ENCODE data around the gene TP73. TPM values are rescaled to one million over a fixed set of nuclear protein-coding genes. Genes with fewer than 3 reads are reported as not detected.
A peak's percentile ranks its signal among the peaks of the same experiment; 100 is the strongest.

TP73 gene
- total RNA-seq, 1 experiment from 2014 or later, result 0.54 TPM

GRCh38 chr1:3662080-3662671 lies 9.9 kb downstream of the TP73 start:
- Mint-ChIP-seq H3K27me3 (ENCODE audit: unreplicated experiment) (peaks cover 27% of the 10 kb centered on the region), H3K4me3 (ENCODE audit: low read depth, unreplicated experiment) (no peak overlapping the region), H3K27ac (ENCODE audit: unreplicated experiment) (no peak overlapping the region), H3K36me3 (ENCODE audit: insufficient read depth, unreplicated experiment) (no peaks in the 10 kb centered on the region), H3K4me1 (ENCODE audit: low read depth, unreplicated experiment) (no peaks in the 10 kb centered on the region), H3K9me3 (ENCODE audit: low read depth, unreplicated experiment) (no peaks in the 10 kb centered on the region)
- TF ChIP-seq, protein P1, sequence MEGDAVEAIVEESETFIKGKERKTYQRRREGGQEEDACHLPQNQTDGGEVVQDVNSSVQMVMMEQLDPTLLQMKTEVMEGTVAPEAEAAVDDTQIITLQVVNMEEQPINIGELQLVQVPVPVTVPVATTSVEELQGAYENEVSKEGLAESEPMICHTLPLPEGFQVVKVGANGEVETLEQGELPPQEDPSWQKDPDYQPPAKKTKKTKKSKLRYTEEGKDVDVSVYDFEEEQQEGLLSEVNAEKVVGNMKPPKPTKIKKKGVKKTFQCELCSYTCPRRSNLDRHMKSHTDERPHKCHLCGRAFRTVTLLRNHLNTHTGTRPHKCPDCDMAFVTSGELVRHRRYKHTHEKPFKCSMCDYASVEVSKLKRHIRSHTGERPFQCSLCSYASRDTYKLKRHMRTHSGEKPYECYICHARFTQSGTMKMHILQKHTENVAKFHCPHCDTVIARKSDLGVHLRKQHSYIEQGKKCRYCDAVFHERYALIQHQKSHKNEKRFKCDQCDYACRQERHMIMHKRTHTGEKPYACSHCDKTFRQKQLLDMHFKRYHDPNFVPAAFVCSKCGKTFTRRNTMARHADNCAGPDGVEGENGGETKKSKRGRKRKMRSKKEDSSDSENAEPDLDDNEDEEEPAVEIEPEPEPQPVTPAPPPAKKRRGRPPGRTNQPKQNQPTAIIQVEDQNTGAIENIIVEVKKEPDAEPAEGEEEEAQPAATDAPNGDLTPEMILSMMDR (IDR thresholded peaks at IDR 0.05; ENCODE audit: unreplicated experiment), result no peak
- intact Hi-C loops (cut with micrococcal nuclease; ENCODE audit: unreplicated experiment), result no loop called here
- no peak for DNase-seq
- CTCF ChIA-PET, result no interaction called here
- BruUV-seq (replicated peaks), result no TSS peak

DNA sequence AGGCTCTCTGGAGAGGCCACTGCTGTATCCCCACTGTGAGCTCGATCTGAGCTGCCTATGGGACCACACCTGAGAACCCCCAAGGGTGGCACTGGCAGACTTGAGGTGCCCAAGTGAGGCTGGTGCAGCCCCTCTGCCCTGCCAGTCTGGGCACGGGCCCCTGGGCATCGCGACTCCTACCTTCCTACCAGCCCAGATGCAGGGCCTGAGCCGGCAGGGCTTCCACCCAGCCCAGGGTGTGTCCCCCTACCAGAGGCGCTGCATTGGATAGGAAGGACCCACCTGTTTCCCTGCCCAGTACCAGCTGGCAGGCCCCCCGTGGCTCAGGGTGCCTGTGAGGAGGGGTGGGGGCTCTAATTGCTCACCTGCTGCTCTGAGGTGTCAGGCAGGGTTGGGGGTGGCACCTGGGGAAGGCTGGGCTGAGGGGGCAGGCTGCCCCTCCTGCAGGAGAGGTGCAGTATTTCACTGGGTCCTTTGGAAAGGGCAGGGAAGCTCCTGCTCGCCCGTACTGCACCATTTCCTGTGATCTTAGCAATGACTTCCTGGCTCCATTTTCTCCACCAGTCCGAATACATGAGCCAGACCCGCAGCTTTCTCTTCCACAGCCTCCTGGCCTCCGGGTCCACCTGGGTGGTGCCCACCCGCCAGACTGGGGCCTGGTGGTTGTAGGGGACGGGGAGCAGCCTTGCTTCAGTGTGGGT lies 11.8 kb downstream of the TP73 start:
- peaks cover 10% of the 10 kb centered on the region for H3K4me1 Mint-ChIP-seq (ENCODE audit: low read depth, unreplicated experiment)
- no peak overlapping the region for H3K4me3 Mint-ChIP-seq (ENCODE audit: low read depth, unreplicated experiment)
- H3K27me3 Mint-ChIP-seq (ENCODE audit: unreplicated experiment), result peaks cover 26% of the 10 kb centered on the region
- DNase-seq, result no peak
- CTCF ChIA-PET, result no interaction called here
- H3K9me3 Mint-ChIP-seq (ENCODE audit: low read depth, unreplicated experiment), result no peaks in the 10 kb centered on the region
- TF ChIP-seq, protein P1 (IDR thresholded peaks at IDR 0.05; ENCODE audit: unreplicated experiment), result no peak
- intact Hi-C loops (cut with micrococcal nuclease; ENCODE audit: unreplicated experiment), result no loop called here
- no peak overlapping the region for H3K27ac Mint-ChIP-seq (ENCODE audit: unreplicated experiment)
- BruUV-seq (replicated peaks), result no TSS peak
- no peaks in the 10 kb centered on the region for H3K36me3 Mint-ChIP-seq (ENCODE audit: insufficient read depth, unreplicated experiment)

GRCh38 chr1:3664700-3665375 lies 12.5 kb downstream of the TP73 start:
- Mint-ChIP-seq H3K4me1 (ENCODE audit: low read depth, unreplicated experiment) (peaks cover 10% of the 10 kb centered on the region), H3K27ac (ENCODE audit: unreplicated experiment) (no peak overlapping the region), H3K27me3 (ENCODE audit: unreplicated experiment) (peaks cover 29% of the 10 kb centered on the region), H3K36me3 (ENCODE audit: insufficient read depth, unreplicated experiment) (no peaks in the 10 kb centered on the region), H3K9me3 (ENCODE audit: low read depth, unreplicated experiment) (no peaks in the 10 kb centered on the region), H3K4me3 (ENCODE audit: low read depth, unreplicated experiment) (no peak overlapping the region)
- intact Hi-C loops (cut with micrococcal nuclease; ENCODE audit: unreplicated experiment), result no loop called here
- DNase-seq, result no peak
- no TSS peak for BruUV-seq (replicated peaks)
- TF ChIP-seq, protein P1 (IDR thresholded peaks at IDR 0.05; ENCODE audit: unreplicated experiment), result no peak
- CTCF ChIA-PET, result no interaction called here

DNA sequence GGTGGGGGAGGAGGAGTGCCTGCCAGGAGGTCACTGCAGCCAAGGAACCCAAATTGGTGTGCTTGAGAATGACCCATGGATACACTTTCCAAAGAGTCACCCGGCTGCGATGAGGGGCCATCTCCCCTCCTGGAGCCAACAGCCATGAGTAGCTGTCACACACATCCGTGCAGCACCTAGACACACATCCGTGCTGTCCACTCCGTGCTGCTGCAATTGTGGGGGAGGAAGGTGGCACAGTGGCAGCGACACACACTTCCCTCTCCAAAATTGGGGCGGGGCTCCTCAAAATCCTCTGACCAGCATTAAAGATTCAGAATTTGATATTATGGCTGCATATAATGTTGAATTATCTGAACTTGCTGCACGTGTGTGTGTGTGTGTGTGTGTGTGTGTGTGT lies 15.8 kb downstream of the TP73 start:
- H3K27me3 Mint-ChIP-seq (ENCODE audit: unreplicated experiment), result peaks cover 62% of the 10 kb centered on the region
- DNase-seq, result no peak
- H3K4me1 Mint-ChIP-seq (ENCODE audit: low read depth, unreplicated experiment), result peaks cover 21% of the 10 kb centered on the region
- BruUV-seq (replicated peaks), result no TSS peak
- intact Hi-C loops (cut with micrococcal nuclease; ENCODE audit: unreplicated experiment), result no loop called here
- H3K27ac Mint-ChIP-seq (ENCODE audit: unreplicated experiment), result peak overlapping the region; percentile 42
- no peak overlapping the region for H3K4me3 Mint-ChIP-seq (ENCODE audit: low read depth, unreplicated experiment)
- H3K9me3 Mint-ChIP-seq (ENCODE audit: low read depth, unreplicated experiment), result no peaks in the 10 kb centered on the region
- CTCF ChIA-PET, result interaction anchor here (0.9 to 1.0 kb wide), 2 partner anchors 19 to 23 kb away, joined by 3 read pairs; no protein-coding TSS in a partner anchor
- no peaks in the 10 kb centered on the region for H3K36me3 Mint-ChIP-seq (ENCODE audit: insufficient read depth, unreplicated experiment)
- TF ChIP-seq, protein P1 (IDR thresholded peaks at IDR 0.05; ENCODE audit: unreplicated experiment), result no peak
